Measurements from ENCODE around the gene MDP1.

Gene MDP1

DNA sequence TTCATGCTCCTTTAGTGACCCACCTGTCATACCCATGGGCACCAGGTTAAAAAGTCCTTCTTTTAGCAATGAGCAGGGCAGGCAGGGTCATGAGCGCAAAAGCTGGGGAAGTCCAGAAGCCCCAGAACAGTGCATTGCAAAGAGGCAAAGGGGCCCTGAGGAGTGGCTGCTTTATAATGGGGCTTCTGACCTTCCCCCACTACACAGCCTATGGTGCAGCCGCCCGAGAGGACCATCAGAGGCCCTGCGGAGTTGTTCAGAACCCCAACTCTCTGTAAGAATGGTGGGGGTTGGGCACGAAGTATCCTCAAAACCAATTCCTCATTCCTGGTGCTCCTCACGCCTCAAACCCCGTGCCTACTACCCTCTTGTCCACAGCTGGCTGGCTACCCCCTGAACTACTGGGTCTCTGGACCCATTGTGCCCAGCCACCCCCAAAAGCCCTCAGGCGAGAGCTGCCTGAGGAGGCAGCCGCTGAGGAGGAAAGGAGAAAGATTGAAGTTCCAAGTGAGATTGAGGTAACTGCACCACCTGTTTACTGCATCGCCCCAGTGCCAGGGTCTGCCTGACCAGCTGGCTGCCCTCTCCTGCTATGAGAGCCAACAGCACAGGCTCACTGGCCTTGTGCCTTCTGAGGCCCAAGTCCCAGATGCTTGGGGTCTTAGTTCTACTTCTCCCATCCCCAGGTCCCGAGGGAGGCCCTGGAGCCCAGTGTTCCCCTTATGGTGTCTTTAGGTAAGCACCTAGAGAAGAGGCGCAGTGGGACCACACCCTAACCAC lies 37.3 kb downstream of the MDP1 start:
- no peak for DNase-seq

DNA sequence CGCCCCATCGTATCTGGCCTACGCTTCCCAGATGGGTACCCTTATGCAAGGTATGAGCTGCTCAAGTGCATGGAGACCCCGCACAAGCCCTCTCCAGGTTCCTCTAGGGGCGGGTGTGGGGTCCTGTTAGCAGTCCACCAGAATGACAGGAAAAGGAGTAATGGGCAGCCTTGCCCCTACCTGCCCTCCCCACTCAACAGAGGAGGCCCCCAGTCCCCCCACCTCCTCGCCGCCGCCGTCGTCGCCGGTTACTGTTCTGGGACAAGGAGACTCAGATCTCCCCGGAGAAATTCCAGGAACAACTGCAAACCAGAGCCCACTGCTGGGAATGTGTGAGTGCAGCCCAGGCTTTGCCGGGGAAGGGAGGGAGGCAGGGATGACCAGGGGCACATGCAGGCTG lies 38.0 kb downstream of the MDP1 start:
- DNase-seq, result no peak

DNA sequence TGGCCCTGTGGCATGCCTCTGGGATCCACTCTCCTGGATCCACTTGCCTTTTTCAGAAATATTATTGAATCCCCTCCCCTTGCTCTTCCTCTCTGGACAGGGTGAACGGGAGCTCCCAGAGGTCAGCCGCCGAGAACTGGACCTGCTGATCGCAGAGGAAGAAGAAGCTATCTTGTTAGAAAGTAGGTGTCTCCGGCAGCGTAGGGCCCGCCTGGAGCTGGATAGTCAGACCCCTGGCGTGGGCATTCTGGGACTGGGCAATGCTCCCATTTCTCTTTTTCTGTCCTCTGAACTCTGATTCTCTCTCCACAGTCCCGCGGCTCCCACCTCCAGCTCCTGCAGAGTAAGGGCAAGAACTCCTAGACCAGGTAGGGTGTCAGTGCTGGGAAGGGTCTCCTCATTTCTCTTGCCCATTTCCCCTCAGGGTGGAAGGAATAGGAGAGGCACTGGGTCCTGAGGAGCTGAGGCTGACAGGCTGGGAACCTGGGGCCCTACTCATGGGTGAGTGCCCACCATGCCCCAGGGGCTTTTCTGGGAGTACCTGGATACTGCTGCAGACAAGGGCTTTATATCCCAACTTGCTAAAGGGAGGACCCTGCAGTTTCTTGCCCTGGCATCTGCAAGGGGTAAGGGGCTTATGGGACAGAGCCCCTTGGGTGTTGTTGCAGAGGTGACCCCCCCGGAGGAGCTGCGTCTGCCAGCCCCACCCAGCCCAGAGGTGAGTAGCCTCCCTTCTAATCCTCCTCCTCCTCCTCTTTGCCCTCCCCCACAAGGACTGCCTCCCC lies 38.6 kb downstream of the MDP1 start:
- DNase-seq, result no peak

DNA sequence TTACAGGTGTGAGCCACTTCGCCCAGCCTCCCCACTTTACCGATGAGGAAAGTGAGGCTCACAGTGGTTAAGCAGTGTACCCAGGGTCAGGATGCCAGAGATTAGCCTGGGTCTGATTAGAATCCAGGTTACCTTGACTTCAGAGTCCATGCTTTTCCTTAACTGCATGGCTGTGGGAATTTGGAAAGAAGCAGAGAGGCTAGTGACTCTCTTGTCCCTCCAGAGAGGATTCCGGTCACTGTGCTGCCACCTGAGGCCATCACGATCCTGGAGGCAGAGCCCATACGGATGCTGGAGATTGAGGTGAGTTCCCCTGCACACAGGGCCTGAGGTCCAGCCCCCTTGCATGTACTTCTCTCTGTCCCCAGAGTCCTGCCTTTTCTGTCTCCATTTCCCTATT lies 39.3 kb downstream of the MDP1 start:
- no peak for DNase-seq

DNA sequence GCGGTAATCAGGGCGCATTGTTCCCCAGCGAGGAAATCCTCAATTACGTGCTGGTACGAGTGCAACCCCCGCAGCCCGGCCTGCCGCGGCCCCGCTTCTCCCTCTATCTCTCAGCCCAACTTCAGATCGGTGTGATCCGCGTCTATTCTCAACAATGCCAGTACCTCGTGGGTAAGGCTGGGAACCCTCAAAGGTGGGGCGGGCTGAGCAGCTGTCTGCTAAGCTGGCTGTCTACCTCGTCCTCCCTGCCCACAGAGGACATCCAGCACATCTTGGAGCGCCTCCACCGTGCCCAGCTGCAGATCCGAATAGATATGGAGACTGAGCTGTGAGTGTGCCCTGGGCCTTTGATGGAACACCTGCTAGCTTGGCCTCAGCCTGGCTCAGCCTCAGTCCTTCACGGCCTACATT lies 43.0 kb downstream of the MDP1 start:
- no peak for DNase-seq

DNA sequence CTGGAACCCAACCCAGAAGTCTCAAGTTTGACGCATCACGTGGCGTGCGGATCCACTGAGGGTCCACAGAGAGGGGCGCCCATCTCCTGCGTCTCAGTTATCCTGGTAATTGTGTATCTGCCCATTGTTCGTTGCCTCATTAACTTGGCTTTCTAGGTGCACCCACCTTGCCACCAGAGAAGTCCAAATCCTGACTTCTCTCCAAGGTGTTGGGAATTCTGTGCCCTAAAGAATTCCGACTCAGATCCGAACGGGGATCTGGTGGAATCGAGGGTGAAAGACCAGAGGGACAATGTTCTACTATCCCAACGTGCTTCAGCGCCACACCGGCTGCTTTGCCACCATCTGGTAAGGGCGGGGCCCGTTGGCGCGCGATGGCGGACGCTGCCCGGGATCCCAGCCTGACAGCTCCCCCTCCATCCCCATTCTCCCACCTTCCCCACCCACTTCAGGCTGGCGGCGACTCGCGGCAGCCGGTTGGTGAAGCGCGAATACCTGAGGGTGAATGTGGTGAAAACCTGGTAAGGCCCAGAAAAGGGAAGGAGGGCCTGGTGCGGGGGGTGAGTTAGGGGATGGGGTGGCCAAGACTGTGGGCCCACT lies 43.5 kb downstream of the MDP1 start:
- DNase-seq, result no peak

DNA sequence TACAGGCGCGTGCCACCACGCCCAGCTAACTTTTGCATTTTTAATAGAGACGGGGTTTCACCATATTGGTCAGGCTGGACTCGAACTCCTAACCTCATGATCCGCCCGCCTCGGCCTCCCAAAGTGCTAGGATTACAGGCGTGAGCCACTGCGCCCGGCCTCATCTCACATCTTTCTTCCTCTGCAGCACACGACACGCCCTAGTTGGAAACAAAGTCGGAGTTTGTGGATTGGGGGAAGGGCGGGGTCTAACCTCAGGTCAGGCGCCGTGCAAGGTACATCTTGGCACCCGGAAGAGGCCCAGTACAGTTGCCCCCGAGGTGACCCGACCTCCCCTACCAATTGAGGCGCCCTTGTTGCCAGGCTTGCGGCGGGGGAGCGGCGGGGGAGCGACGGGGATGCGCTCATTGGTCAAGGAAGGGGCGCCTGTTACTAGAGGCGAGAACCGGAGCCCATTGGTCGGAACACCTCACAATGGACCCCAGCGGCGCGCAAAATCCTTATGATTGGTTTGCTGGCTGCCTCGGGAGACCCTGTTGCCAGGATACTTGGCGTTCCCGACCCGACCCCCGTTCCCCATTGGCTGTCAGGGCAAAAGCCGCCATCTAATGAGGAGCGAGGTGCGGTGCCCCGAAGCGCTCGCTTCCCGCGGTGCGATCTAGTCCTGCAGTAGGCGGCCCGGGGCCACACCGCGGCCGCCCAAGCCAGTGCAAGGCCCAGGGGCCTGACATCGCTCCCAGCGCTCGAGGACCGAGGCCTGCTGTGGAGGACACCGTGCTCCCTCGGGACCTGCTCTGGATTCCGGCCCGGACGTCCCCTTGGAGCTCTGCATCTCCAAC lies 44.2 kb downstream of the MDP1 start, which contains the start of gene REC8:
REC8 (plus strand) TSS at position 659 of the 839 bp plus-strand sequence. CDS start 473 bp downstream, outside the sequence.
- peak; percentile 16 to 37 for DNase-seq

DNA sequence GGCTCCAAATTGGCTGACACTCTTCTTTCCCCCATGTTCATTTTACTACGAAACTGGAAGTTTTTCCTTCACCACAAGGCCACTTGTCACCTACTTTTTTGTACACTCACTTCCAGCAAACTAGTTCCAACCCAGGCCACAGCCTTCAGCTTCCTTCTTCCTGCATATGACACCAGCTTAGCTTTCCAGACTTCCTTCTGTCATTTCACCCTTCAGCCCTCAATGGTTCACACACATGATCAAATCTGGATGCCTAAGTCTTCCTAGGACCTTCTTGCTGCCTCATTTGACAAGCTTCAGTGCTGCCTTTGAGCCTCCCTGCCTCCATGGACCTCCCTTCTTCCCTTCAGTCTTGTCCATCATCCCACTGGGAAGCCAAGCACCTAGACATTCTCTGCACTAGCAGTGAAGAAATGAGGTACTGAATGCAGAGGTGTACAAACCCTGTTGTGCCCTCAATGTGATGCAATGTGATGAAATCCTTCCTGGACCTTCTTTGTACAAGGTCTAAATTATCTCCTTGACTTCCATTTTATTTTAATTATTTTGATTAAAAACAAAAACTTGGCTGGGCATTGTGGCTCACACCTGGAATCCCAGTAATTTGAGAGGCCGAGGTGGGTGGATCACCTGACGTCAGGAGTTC lies 48.3 kb downstream of the MDP1 start:
- no peak for DNase-seq

DNA sequence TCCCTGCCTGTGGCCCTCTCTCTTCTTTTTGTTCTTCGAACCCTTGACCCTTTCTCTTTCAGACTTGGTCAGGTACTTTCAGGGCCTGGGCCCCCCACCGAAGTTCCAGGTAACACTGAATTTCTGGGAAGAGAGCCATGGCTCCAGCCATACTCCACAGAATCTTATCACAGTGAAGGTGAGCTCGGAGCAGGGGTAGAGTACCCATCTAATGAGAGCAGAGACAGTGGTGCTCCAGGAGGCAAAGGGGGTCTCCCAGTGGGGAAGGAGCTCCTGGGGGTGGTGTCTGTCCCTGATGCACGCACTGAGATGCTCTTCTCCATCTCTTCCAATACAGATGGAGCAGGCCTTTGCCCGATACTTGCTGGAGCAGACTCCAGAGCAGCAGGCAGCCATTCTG lies 50.1 kb downstream of the MDP1 start:
- no peak for DNase-seq

DNA sequence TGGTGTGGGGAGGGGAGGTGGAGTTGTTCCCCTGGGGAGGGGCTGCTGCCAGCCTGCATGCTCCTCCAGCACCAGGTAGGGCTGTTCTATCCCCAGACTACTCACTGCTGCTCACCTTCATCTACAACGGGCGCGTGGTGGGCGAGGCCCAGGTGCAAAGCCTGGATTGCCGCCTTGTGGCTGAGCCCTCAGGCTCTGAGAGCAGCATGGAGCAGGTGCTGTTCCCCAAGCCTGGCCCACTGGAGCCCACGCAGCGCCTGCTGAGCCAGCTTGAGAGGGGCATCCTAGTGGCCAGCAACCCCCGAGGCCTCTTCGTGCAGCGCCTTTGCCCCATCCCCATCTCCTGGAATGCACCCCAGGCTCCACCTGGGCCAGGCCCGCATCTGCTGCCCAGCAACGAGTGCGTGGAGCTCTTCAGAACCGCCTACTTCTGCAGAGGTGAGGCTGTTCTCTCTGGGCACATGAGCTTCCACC lies 51.3 kb downstream of the MDP1 start:
- no peak for DNase-seq
